OCI-LY3 (cell line): ENCODE results near the gene SENP5.

ENCODE experiments used
- H2AFZ ChIP-seq: fragments of 200-600, 300-600 bp; shearing (Covaris generic); 2 replicates; pipeline ENCODE4 v1.6.0; 2014; ENCODE audit warnings: antibody characterized with exemption, low read depth, low read length
- H3K27ac ChIP-seq: fragments of 200-600, 300-600 bp; sonication (generic); 2 replicates; pipeline ENCODE4 v1.5.1; 2014; ENCODE audit warnings: mild to moderate bottlenecking, low read length, moderate library complexity, mixed read lengths
- H3K27me3 ChIP-seq: fragments of 200-600, 300-600 bp; sonication (generic); 2 replicates; pipeline ENCODE4 v1.6.1; 2014; ENCODE audit warnings: low read depth, low read length, mixed read lengths
- H3K36me3 ChIP-seq: fragments of 200-600, 300-600 bp; sonication (generic); replicated peaks from 2 replicates; pipeline ENCODE3; 2014; ENCODE audit warnings: low read depth, low read length, mixed read lengths
- H3K4me1 ChIP-seq: fragments of 300-600, 200-600 bp; sonication (generic); 2 replicates; pipeline ENCODE4 v1.6.1; 2014; ENCODE audit warnings: low read length, mixed read lengths
- H3K4me2 ChIP-seq: fragments of 200-600, 300-600 bp; sonication (generic); 2 replicates; pipeline ENCODE4 v1.6.1; 2014; ENCODE audit warnings: low read length, mixed read lengths
- H3K4me3 ChIP-seq: fragments of 300-600, 200-600 bp; sonication (generic); 2 replicates; pipeline ENCODE4 v1.5.1; 2014; ENCODE audit warnings: antibody characterized with exemption, mild to moderate bottlenecking, low read length, moderate library complexity
- H3K79me2 ChIP-seq: fragments of 300-600, 200-600 bp; shearing (Covaris generic); 2 replicates; pipeline ENCODE4 v1.6.1; 2014; ENCODE audit warnings: mild to moderate bottlenecking, low read length, mixed read lengths
- H3K9ac ChIP-seq: fragments of 300-600, 200-600 bp; shearing (Covaris generic); 2 replicates; pipeline ENCODE4 v1.6.0; 2014; ENCODE audit warnings: mild to moderate bottlenecking, low read length, moderate library complexity
- H3K9me3 ChIP-seq: fragments of 200-600, 300-600 bp; shearing (Covaris generic); 2 replicates; pipeline ENCODE4 v1.6.1; 2014; ENCODE audit warnings: low read length, mixed read lengths; ENCODE audit not compliant: insufficient read depth
- H4K20me1 ChIP-seq: fragments of 200-600, 300-600 bp; sonication (generic); 2 replicates; pipeline ENCODE4 v1.6.1; 2016; ENCODE audit warnings: low read length, mixed read lengths; ENCODE audit not compliant: insufficient read depth
- EZH2phosphoT487 ChIP-seq: fragments of 200-600 bp; shearing (Covaris generic); IDR thresholded peaks from 2 replicates; pipeline ENCODE4 v1.6.1; 2018; ENCODE audit warnings: antibody characterized with exemption, mixed run types, low read depth
- TF ChIP-seq, protein P1 (sequence below): fragments of 200-600, 300-600 bp; sonication (generic); IDR thresholded peaks from 2 replicates; pipeline ENCODE4 v1.5.1; 2014; ENCODE audit warnings: antibody characterized with exemption, low read length, low read depth

Gene SENP5

DNA sequence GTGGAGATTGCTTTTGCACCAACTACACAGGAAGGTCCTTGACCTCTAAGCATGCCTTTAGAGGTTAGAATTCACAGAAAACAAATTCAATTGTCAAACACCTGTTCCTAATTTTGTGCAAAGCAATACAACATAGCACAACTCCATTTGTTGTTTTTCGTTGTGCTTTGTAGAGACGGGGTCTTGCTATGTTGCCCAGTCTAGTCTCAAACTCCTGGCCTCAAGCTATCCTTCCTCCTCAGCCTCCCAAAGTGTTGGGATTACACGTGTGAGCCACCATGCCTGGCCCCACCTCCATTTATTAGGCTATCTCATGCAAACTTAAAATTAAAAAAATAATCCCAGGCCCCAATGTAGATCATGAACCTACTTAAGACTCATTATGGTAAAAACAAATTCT is 68.6 kb downstream of the SENP5 start:
- Histone ChIP-seq H3K27ac (no peak overlapping the region), H3K79me2 (peaks cover 36% of the 10 kb centered on the region), H3K36me3 (peaks cover 69% of the 10 kb centered on the region), H3K9me3 (no peaks in the 10 kb centered on the region), H3K9ac (no peak overlapping the region), H3K27me3 (no peaks in the 10 kb centered on the region), H3K4me2 (no peak overlapping the region), H3K4me3 (no peak overlapping the region), H4K20me1 (no peaks in the 10 kb centered on the region), H2AFZ (no peak overlapping the region), H3K4me1 (peaks cover 17% of the 10 kb centered on the region)
- TF ChIP-seq, protein P1, sequence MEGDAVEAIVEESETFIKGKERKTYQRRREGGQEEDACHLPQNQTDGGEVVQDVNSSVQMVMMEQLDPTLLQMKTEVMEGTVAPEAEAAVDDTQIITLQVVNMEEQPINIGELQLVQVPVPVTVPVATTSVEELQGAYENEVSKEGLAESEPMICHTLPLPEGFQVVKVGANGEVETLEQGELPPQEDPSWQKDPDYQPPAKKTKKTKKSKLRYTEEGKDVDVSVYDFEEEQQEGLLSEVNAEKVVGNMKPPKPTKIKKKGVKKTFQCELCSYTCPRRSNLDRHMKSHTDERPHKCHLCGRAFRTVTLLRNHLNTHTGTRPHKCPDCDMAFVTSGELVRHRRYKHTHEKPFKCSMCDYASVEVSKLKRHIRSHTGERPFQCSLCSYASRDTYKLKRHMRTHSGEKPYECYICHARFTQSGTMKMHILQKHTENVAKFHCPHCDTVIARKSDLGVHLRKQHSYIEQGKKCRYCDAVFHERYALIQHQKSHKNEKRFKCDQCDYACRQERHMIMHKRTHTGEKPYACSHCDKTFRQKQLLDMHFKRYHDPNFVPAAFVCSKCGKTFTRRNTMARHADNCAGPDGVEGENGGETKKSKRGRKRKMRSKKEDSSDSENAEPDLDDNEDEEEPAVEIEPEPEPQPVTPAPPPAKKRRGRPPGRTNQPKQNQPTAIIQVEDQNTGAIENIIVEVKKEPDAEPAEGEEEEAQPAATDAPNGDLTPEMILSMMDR: no peak
- TF ChIP-seq EZH2phosphoT487: no peak

DNA sequence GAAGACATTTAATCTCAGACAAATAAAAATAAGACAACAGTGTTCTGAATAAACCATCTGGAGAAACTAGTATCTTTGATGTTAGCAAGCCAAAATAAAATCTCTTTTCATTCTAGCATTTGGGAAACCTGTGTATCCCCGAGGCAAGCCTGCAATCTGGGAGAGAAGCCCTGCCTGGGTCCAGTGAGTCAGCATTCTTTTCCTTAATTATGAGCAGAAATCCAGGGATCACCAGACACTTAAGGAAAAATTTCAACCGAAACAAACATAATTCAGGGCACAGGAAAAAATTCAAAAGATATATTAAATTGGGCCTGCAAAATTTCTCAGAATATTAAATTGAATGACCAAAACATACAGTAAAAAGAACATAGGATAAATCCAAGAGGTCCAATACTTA is 70.4 kb downstream of the SENP5 start:
- no peak overlapping the region for H3K4me2 ChIP-seq
- no peak overlapping the region for H3K9ac ChIP-seq
- no peak overlapping the region for H3K4me3 ChIP-seq
- H3K9me3 ChIP-seq: no peaks in the 10 kb centered on the region
- H2AFZ ChIP-seq: no peak overlapping the region
- peaks cover 60% of the 10 kb centered on the region for H3K36me3 ChIP-seq
- TF ChIP-seq, protein P1: no peak
- no peak for TF ChIP-seq EZH2phosphoT487
- H3K4me1 ChIP-seq: peaks cover 17% of the 10 kb centered on the region
- H3K27me3 ChIP-seq: no peaks in the 10 kb centered on the region
- no peaks in the 10 kb centered on the region for H4K20me1 ChIP-seq
- peaks cover 52% of the 10 kb centered on the region for H3K79me2 ChIP-seq
- no peak overlapping the region for H3K27ac ChIP-seq

DNA sequence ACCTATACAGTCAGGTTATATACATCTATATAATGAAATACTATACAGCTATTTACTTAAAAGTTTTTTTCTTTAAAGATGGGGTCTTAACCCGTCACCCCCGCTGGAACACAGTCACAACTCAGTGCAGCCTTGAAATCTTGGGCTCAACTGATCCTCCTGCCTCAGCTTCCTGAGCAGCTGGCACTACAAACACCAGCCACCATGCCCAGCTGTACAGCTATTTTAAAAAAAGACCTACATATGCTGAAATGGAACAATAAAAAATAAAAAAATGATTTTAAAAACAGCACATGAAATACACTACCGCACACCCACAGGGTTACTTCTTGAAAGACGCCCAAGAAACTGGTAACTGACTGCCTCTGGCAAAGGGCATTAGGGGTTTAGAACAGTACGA is 70.9 kb downstream of the SENP5 start:
- H3K79me2 ChIP-seq: peaks cover 57% of the 10 kb centered on the region
- no peaks in the 10 kb centered on the region for H3K27me3 ChIP-seq
- peaks cover 59% of the 10 kb centered on the region for H3K36me3 ChIP-seq

DNA sequence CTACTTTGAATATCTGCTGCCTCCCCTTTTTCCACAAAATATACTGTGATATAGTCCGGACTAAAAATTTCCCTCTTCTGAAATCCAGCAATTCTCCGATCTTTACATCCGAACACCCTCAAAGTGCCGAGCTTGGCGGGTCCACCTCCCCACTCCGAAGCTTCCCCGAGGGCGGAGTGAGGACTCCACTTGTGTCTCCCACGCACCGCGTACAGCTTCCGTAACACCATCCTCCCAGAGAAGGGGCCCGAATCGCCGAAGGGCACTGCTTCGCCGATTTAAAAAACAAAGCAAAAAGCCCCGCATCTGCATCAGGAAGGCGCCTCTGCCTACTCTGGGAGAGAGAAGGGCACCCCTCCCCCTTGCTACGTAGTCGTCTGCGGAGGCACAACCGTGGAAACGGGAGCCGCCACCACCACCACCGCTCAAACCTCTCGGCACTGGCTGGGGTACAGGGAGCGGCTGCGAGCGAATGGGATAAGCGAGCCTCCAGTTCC is 74.1 kb downstream of the SENP5 start:
- H4K20me1 ChIP-seq: 0 out of 2 replicates have a peak, but pooled peaks cover 4% of the 10 kb centered on the region
- H2AFZ ChIP-seq: peak overlapping the region; percentile 84; the same call in 1 of the 2 replicates

More for the DNA sequence above, 70.9 kb downstream of the SENP5 start:
- no peak overlapping the region for H3K4me2 ChIP-seq
- H3K4me3 ChIP-seq: no peak overlapping the region
- no peak overlapping the region for H2AFZ ChIP-seq
- H3K9ac ChIP-seq: no peak overlapping the region
- H3K27ac ChIP-seq: no peak overlapping the region
- peaks cover 20% of the 10 kb centered on the region for H3K4me1 ChIP-seq
- H4K20me1 ChIP-seq: 0 out of 2 replicates have a peak, but pooled peaks cover 2% of the 10 kb centered on the region
- no peaks in the 10 kb centered on the region for H3K9me3 ChIP-seq
- TF ChIP-seq, protein P1: no peak
- TF ChIP-seq EZH2phosphoT487: no peak

More for the DNA sequence above, 74.1 kb downstream of the SENP5 start:
- Histone ChIP-seq H3K4me1 (peaks cover 23% of the 10 kb centered on the region), H3K27me3 (no peaks in the 10 kb centered on the region), H3K27ac (peak overlapping the region; percentile 81), H3K4me2 (peak overlapping the region; percentile 97), H3K36me3 (peaks cover 30% of the 10 kb centered on the region), H3K9ac (peak overlapping the region; percentile 94), H3K4me3 (peak overlapping the region; percentile 93), H3K9me3 (no peaks in the 10 kb centered on the region), H3K79me2 (peaks cover 69% of the 10 kb centered on the region)
- no peak for TF ChIP-seq EZH2phosphoT487
- TF ChIP-seq, protein P1: no peak
